Astrocyte (in vitro differentiated cells and primary cell): ENCODE results near the gene TTYH3. TPM values are rescaled to one million over a fixed set of nuclear protein-coding genes. Genes with fewer than 3 reads are reported as not detected.

ENCODE experiments used
- DNase-seq: peaks from one replicate; pipeline ENCODE4 v3.0.0-alpha.2; 2010; ENCODE audit warnings: low read depth
- FAIRE-seq: peaks from 2 replicates; lab custom pipeline; 2011; peaks lifted over from hg19 to GRCh38; lab: Jason Lieb, UNC
- H2AFZ ChIP-seq: 2 replicates; pipeline ENCODE4 v1.6.0; 2012; ENCODE audit warnings: low read depth, low read length, inconsistent platforms
- H3K27ac ChIP-seq: 2 replicates; pipeline ENCODE4 v1.5.1; 2011; ENCODE audit warnings: low read depth, low read length, inconsistent platforms
- H3K27me3 ChIP-seq: 2 replicates; pipeline ENCODE4 v1.6.0; 2011; ENCODE audit warnings: low read length, inconsistent platforms; ENCODE audit not compliant: insufficient read depth
- H3K36me3 ChIP-seq: 2 replicates; pipeline ENCODE4 v1.5.1; 2011; ENCODE audit warnings: low read length, inconsistent platforms; ENCODE audit not compliant: insufficient read depth
- H3K4me1 ChIP-seq: 2 replicates; pipeline ENCODE4 v1.5.1; 2011; ENCODE audit warnings: low read length, inconsistent platforms; ENCODE audit not compliant: insufficient read depth
- H3K4me2 ChIP-seq: 2 replicates; pipeline ENCODE4 v1.6.0; 2012; ENCODE audit warnings: low read length, inconsistent platforms
- H3K4me3 ChIP-seq: 2 replicates; pipeline ENCODE4 v1.5.1; 2011; ENCODE audit warnings: low read depth, mild to moderate bottlenecking, low read length, inconsistent platforms; ENCODE audit not compliant: insufficient read depth
- H3K79me2 ChIP-seq: 2 replicates; pipeline ENCODE4 v1.6.0; 2012; ENCODE audit warnings: mild to moderate bottlenecking, low read length, inconsistent platforms; ENCODE audit not compliant: insufficient read depth
- H3K9ac ChIP-seq: 2 replicates; pipeline ENCODE4 v1.6.0; 2012; ENCODE audit warnings: mild to moderate bottlenecking, low read length, inconsistent platforms
- H3K9me3 ChIP-seq: 2 replicates; pipeline ENCODE4 v1.5.1; 2012; ENCODE audit warnings: low read depth, mild to moderate bottlenecking, low read length, inconsistent platforms; ENCODE audit not compliant: insufficient read depth
- H4K20me1 ChIP-seq: 2 replicates; pipeline ENCODE4 v1.6.0; 2012; ENCODE audit warnings: low read length, inconsistent platforms; ENCODE audit not compliant: insufficient read depth
- H3K27ac Mint-ChIP-seq: one replicate; pipeline ENCODE4 v1.8.0; 2021; ENCODE audit warnings: mild to moderate bottlenecking, mixed read lengths; ENCODE audit not compliant: unreplicated experiment
- H3K27me3 Mint-ChIP-seq: one replicate; pipeline ENCODE4 v1.8.0; 2021; ENCODE audit warnings: low read depth, mixed read lengths; ENCODE audit not compliant: unreplicated experiment
- H3K36me3 Mint-ChIP-seq: one replicate; pipeline ENCODE4 v1.8.0; 2021; ENCODE audit warnings: low read depth, mixed read lengths; ENCODE audit not compliant: unreplicated experiment
- H3K4me1 Mint-ChIP-seq: one replicate; pipeline ENCODE4 v1.8.0; 2021; ENCODE audit warnings: low read depth, mixed read lengths; ENCODE audit not compliant: unreplicated experiment
- H3K4me3 Mint-ChIP-seq: one replicate; pipeline ENCODE4 v1.8.0; 2021; ENCODE audit warnings: mild to moderate bottlenecking, moderate library complexity, mixed read lengths; ENCODE audit not compliant: unreplicated experiment
- H3K9me3 Mint-ChIP-seq: one replicate; pipeline ENCODE4 v1.8.0; 2021; ENCODE audit warnings: mild to moderate bottlenecking, mixed read lengths; ENCODE audit not compliant: unreplicated experiment
- CTCF ChIP-seq: IDR thresholded peaks from 2 replicates; pipeline ENCODE4 v1.5.1; 2011; ENCODE audit warnings: low read depth, mild to moderate bottlenecking, inconsistent platforms, low read length, moderate library complexity; ENCODE audit not compliant: insufficient read depth
- EZH2 ChIP-seq: IDR thresholded peaks from 2 replicates; pipeline ENCODE4 v1.6.1; 2012; ENCODE audit warnings: mild to moderate bottlenecking, low read length, inconsistent platforms; ENCODE audit not compliant: insufficient read depth
- total RNA-seq: library from RNA; stranded (reverse); gene quantifications from 2 replicates; pipeline ENCODE4 v1.2.1, GENCODE V29; 2021

The TTYH3 gene
- total RNA-seq, 1 donor from 2014 or later: 273 TPM

- Histone ChIP-seq H4K20me1 (peaks cover 9% of the 10 kb centered on the region), H3K27ac (no peak overlapping the region), H3K79me2 (no peaks in the 10 kb centered on the region), H3K27me3 (no peaks in the 10 kb centered on the region), H3K36me3 (no peaks in the 10 kb centered on the region), H2AFZ (no peak overlapping the region), H3K9ac (no peak overlapping the region), H3K4me3 (no peak overlapping the region), H3K9me3 (no peaks in the 10 kb centered on the region), H3K4me1 (no peaks in the 10 kb centered on the region), H3K4me2 (no peak overlapping the region)
- no peak for DNase-seq
- Mint-ChIP-seq H3K4me1 (no peaks in the 10 kb centered on the region), H3K27me3 (peaks cover 9% of the 10 kb centered on the region), H3K27ac (no peak overlapping the region), H3K4me3 (no peak overlapping the region), H3K9me3 (peaks cover 5% of the 10 kb centered on the region), H3K36me3 (peaks cover 6% of the 10 kb centered on the region)
- no peak for TF ChIP-seq CTCF
- TF ChIP-seq EZH2: no peak
- FAIRE-seq: no peak
Observed at GRCh38 chr7:2708041-2708440, 76.3 kb downstream of the TTYH3 start.

GRCh38 chr7:2708547-2709310 is 76.9 kb downstream of the TTYH3 start:
- H3K4me3 Mint-ChIP-seq: no peak overlapping the region
- H3K27ac Mint-ChIP-seq: no peak overlapping the region
- H3K36me3 Mint-ChIP-seq: peaks cover 8% of the 10 kb centered on the region
- peaks cover 4% of the 10 kb centered on the region for H3K27me3 Mint-ChIP-seq
- Histone ChIP-seq H3K4me2 (no peak overlapping the region), H3K36me3 (no peaks in the 10 kb centered on the region), H2AFZ (no peak overlapping the region), H3K27me3 (no peaks in the 10 kb centered on the region), H3K9me3 (no peaks in the 10 kb centered on the region), H3K79me2 (no peaks in the 10 kb centered on the region), H3K9ac (no peak overlapping the region), H4K20me1 (peaks cover 9% of the 10 kb centered on the region), H3K4me1 (no peaks in the 10 kb centered on the region), H3K4me3 (no peak overlapping the region), H3K27ac (no peak overlapping the region)
- peaks cover 4% of the 10 kb centered on the region for H3K9me3 Mint-ChIP-seq
- TF ChIP-seq EZH2 (no peak), CTCF (no peak)
- H3K4me1 Mint-ChIP-seq: no peaks in the 10 kb centered on the region
- no peak for FAIRE-seq
- no peak for DNase-seq
